ENCODE data around the gene HECTD2. TPM values are rescaled to one million over a fixed set of nuclear protein-coding genes. Genes with fewer than 3 reads are reported as not detected.

HECTD2 gene
- total RNA-seq, 1 experiment from 2014 or later = 9.4 TPM

DNA sequence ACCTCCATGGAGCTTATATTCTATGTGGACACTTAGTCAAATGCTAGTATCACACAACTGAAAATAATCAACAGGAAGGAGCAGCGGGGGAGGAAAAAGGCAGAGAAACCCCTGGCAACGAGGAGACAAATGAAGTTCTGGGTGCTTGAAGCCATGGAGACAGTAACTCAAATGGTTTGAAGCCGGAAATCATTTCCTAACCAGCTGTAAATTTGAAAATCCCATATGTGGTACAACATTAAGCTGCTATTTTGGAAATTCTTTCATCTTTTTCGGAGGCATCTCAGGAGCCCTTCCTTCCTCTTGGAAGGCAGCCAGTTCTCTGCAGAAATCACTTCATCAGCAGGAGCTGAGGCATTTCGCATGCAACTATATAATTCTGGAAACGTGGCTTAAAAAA is 131.3 kb downstream of the HECTD2 start:
- ChIA-PET CTCF (interaction anchor here (0.7 to 2.5 kb wide), 3 partner anchors 11 to 243 kb away, joined by 3 to 7 read pairs (median 3); no protein-coding TSS in a partner anchor), POLR2A (no interaction called here)
- TF ChIP-seq, protein P1, sequence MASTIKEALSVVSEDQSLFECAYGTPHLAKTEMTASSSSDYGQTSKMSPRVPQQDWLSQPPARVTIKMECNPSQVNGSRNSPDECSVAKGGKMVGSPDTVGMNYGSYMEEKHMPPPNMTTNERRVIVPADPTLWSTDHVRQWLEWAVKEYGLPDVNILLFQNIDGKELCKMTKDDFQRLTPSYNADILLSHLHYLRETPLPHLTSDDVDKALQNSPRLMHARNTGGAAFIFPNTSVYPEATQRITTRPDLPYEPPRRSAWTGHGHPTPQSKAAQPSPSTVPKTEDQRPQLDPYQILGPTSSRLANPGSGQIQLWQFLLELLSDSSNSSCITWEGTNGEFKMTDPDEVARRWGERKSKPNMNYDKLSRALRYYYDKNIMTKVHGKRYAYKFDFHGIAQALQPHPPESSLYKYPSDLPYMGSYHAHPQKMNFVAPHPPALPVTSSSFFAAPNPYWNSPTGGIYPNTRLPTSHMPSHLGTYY (CRISPR knock-in tag; IDR thresholded peaks at IDR 0.05) = no peak
- TF ChIP-seq, protein P2, sequence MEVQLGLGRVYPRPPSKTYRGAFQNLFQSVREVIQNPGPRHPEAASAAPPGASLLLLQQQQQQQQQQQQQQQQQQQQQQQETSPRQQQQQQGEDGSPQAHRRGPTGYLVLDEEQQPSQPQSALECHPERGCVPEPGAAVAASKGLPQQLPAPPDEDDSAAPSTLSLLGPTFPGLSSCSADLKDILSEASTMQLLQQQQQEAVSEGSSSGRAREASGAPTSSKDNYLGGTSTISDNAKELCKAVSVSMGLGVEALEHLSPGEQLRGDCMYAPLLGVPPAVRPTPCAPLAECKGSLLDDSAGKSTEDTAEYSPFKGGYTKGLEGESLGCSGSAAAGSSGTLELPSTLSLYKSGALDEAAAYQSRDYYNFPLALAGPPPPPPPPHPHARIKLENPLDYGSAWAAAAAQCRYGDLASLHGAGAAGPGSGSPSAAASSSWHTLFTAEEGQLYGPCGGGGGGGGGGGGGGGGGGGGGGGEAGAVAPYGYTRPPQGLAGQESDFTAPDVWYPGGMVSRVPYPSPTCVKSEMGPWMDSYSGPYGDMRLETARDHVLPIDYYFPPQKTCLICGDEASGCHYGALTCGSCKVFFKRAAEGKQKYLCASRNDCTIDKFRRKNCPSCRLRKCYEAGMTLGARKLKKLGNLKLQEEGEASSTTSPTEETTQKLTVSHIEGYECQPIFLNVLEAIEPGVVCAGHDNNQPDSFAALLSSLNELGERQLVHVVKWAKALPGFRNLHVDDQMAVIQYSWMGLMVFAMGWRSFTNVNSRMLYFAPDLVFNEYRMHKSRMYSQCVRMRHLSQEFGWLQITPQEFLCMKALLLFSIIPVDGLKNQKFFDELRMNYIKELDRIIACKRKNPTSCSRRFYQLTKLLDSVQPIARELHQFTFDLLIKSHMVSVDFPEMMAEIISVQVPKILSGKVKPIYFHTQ (CRISPR knock-in tag; IDR thresholded peaks at IDR 0.05) = no peak
- TF ChIP-seq, protein P3, sequence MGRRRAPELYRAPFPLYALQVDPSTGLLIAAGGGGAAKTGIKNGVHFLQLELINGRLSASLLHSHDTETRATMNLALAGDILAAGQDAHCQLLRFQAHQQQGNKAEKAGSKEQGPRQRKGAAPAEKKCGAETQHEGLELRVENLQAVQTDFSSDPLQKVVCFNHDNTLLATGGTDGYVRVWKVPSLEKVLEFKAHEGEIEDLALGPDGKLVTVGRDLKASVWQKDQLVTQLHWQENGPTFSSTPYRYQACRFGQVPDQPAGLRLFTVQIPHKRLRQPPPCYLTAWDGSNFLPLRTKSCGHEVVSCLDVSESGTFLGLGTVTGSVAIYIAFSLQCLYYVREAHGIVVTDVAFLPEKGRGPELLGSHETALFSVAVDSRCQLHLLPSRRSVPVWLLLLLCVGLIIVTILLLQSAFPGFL (CRISPR knock-in tag; IDR thresholded peaks at IDR 0.05; ENCODE audit: borderline replicate concordance) = no peak
- no peaks in the 10 kb centered on the region for H3K27me3 Mint-ChIP-seq (ENCODE audit: low read depth)
- no peak overlapping the region for H3K27ac Mint-ChIP-seq
- no peaks in the 10 kb centered on the region for H3K4me1 Mint-ChIP-seq
- ATAC-seq (no peak), DNase-seq (ENCODE audit: low spot score) (no peak)
- H3K4me3 Mint-ChIP-seq = no peak overlapping the region
- H3K9me3 Mint-ChIP-seq = peaks cover 19% of the 10 kb centered on the region
- H3K36me3 Mint-ChIP-seq = peaks cover 10% of the 10 kb centered on the region

DNA sequence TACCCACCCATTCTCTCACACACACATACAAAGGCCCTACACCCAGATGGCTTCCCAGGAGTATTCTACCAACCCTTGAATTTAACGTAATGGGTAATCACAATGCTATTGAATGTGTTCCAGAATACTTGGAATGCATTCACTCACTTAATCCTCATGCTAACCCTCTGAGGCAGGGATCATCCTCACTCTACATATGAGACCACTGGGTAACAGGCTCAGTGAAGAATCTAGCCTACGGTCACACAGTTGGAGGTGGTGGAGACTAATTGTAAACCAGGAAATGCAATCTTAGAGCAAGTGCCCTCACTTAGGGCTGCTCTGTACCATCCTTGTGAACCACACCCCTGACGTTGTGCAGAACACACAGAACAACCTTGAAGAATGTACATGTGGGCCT is 135.2 kb downstream of the HECTD2 start:
- Mint-ChIP-seq H3K27me3 (ENCODE audit: low read depth) (no peaks in the 10 kb centered on the region), H3K36me3 (peaks cover 3% of the 10 kb centered on the region), H3K4me1 (no peaks in the 10 kb centered on the region), H3K9me3 (peaks cover 4% of the 10 kb centered on the region), H3K27ac (no peak overlapping the region), H3K4me3 (no peak overlapping the region)
- TF ChIP-seq, protein P4, sequence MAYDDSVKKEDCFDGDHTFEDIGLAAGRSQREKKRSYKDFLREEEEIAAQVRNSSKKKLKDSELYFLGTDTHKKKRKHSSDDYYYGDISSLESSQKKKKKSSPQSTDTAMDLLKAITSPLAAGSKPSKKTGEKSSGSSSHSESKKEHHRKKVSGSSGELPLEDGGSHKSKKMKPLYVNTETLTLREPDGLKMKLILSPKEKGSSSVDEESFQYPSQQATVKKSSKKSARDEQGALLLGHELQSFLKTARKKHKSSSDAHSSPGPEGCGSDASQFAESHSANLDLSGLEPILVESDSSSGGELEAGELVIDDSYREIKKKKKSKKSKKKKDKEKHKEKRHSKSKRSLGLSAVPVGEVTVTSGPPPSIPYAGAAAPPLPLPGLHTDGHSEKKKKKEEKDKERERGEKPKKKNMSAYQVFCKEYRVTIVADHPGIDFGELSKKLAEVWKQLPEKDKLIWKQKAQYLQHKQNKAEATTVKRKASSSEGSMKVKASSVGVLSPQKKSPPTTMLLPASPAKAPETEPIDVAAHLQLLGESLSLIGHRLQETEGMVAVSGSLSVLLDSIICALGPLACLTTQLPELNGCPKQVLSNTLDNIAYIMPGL (CRISPR knock-in tag; IDR thresholded peaks at IDR 0.05) = no peak
- no peak for TF ChIP-seq ZNF121 (CRISPR knock-in tag; IDR thresholded peaks at IDR 0.05)
- ATAC-seq (peak; percentile 34), DNase-seq (ENCODE audit: low spot score) (no peak)
- ChIA-PET CTCF (no interaction called here), POLR2A (no interaction called here)

DNA sequence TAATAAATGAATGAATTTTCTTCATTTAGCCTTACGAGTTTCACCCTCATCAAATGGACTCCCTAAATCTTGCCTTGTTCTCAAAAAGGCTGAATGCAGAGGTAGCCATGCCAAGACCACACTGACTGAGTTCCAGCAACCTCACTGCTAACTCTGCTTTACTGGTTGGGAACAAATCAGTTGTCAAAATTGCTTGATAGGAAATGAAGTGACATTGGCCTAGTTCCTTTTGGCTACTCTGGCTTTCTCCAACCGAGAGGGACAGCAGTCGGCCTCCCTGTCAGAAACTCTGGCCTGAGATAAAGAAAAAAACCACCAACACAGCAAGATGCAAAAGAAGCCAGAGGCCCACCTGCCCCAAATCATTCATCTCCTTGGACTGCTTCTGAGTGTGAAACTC is 135.7 kb downstream of the HECTD2 start:
- Mint-ChIP-seq H3K36me3 (no peaks in the 10 kb centered on the region), H3K4me3 (no peak overlapping the region), H3K27ac (no peak overlapping the region), H3K9me3 (no peaks in the 10 kb centered on the region; the same call in 1 of the 2 replicates), H3K4me1 (no peaks in the 10 kb centered on the region), H3K27me3 (ENCODE audit: low read depth) (no peaks in the 10 kb centered on the region)
- POLR2A ChIA-PET = no interaction called here
- CTCF ChIA-PET = interaction anchor here (0.9 kb wide), 1 partner anchor 247 kb away, joined by 3 read pairs; no protein-coding TSS in a partner anchor
- DNase-seq (ENCODE audit: low spot score) = no peak
- TF ChIP-seq CBFB (CRISPR knock-in tag; IDR thresholded peaks at IDR 0.05; ENCODE audit: low read depth) = no peak
- TF ChIP-seq, protein P5, sequence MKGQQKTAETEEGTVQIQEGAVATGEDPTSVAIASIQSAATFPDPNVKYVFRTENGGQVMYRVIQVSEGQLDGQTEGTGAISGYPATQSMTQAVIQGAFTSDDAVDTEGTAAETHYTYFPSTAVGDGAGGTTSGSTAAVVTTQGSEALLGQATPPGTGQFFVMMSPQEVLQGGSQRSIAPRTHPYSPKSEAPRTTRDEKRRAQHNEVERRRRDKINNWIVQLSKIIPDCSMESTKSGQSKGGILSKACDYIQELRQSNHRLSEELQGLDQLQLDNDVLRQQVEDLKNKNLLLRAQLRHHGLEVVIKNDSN (CRISPR knock-in tag; IDR thresholded peaks at IDR 0.05) = no peak
- TF ChIP-seq, protein P6, sequence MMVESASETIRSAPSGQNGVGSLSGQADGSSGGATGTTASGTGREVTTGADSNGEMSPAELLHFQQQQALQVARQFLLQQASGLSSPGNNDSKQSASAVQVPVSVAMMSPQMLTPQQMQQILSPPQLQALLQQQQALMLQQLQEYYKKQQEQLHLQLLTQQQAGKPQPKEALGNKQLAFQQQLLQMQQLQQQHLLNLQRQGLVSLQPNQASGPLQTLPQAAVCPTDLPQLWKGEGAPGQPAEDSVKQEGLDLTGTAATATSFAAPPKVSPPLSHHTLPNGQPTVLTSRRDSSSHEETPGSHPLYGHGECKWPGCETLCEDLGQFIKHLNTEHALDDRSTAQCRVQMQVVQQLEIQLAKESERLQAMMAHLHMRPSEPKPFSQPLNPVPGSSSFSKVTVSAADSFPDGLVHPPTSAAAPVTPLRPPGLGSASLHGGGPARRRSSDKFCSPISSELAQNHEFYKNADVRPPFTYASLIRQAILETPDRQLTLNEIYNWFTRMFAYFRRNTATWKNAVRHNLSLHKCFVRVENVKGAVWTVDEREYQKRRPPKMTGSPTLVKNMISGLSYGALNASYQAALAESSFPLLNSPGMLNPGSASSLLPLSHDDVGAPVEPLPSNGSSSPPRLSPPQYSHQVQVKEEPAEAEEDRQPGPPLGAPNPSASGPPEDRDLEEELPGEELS (CRISPR knock-in tag; IDR thresholded peaks at IDR 0.05) = no peak
- ATAC-seq = no peak
